ENCODE results near the gene FBXW12.

- TF ChIP-seq SUZ12 (IDR thresholded peaks at IDR 0.05; ENCODE audit: extremely low read depth, insufficient read depth, insufficient read length) (no peak), ZNF274 (IDR thresholded peaks at IDR 0.05; ENCODE audit: low read depth, low read length) (no peak), YY1 (IDR thresholded peaks at IDR 0.05; ENCODE audit: insufficient read depth, insufficient read length) (no peak)
Observed at GRCh38 chr3:48371651-48372376, at the start of gene FBXW12.
